Nephron progenitor cell (in vitro differentiated cells): ENCODE measurements around the gene ACOD1.

Experiments
- DNase-seq: peaks from one replicate; pipeline ENCODE4 v3.0.0; 2021
- H3K27ac Mint-ChIP-seq: 2 replicates; pipeline ENCODE4 v1.8.0; 2021; ENCODE audit warnings: mild to moderate bottlenecking, moderate library complexity, mixed read lengths
- H3K27me3 Mint-ChIP-seq: 2 replicates; pipeline ENCODE4 v1.8.0; 2021; ENCODE audit warnings: mild to moderate bottlenecking, low read depth, mixed read lengths; ENCODE audit not compliant: poor library complexity
- H3K36me3 Mint-ChIP-seq: 2 replicates; pipeline ENCODE4 v1.8.0; 2021; ENCODE audit warnings: low read depth, mixed read lengths
- H3K4me1 Mint-ChIP-seq: 2 replicates; pipeline ENCODE4 v1.8.0; 2021; ENCODE audit warnings: mixed read lengths
- H3K4me3 Mint-ChIP-seq: 2 replicates; pipeline ENCODE4 v1.8.0; 2021; ENCODE audit warnings: mild to moderate bottlenecking, moderate library complexity, mixed read lengths
- H3K9me3 Mint-ChIP-seq: 2 replicates; pipeline ENCODE4 v1.8.0; 2021; ENCODE audit warnings: mild to moderate bottlenecking, moderate library complexity, mixed read lengths
- CTCF ChIP-seq: fragments of 200-600 bp; sonication (generic); IDR thresholded peaks from 2 replicates; pipeline ENCODE4 v1.5.0; 2021; ENCODE audit warnings: antibody characterized with exemption

ACOD1 gene

GRCh38 chr13:77001540-77001939, 53.2 kb downstream of the ACOD1 start:
- H3K36me3 Mint-ChIP-seq, result peaks cover 38% of the 10 kb centered on the region

GRCh38 chr13:77001963-77002587, 53.8 kb downstream of the ACOD1 start:
- H3K9me3 Mint-ChIP-seq, result no peaks in the 10 kb centered on the region
- TF ChIP-seq CTCF, result no peak
- peak overlapping the region; percentile 68 for H3K27ac Mint-ChIP-seq
- no peaks in the 10 kb centered on the region for H3K27me3 Mint-ChIP-seq
- H3K4me3 Mint-ChIP-seq, result no peak overlapping the region
- no peak for DNase-seq
- H3K4me1 Mint-ChIP-seq, result peaks cover 5% of the 10 kb centered on the region
- peaks cover 34% of the 10 kb centered on the region for H3K36me3 Mint-ChIP-seq

More at GRCh38 chr13:77001540-77001939, 53.2 kb downstream of the ACOD1 start:
- no peak for TF ChIP-seq CTCF
- no peaks in the 10 kb centered on the region for H3K9me3 Mint-ChIP-seq
- peaks cover 5% of the 10 kb centered on the region for H3K4me1 Mint-ChIP-seq
- H3K4me3 Mint-ChIP-seq, result no peak overlapping the region
- peak overlapping the region; percentile 68 for H3K27ac Mint-ChIP-seq
- no peaks in the 10 kb centered on the region for H3K27me3 Mint-ChIP-seq
- DNase-seq, result no peak

GRCh38 chr13:77002590-77003190, 54.4 kb downstream of the ACOD1 start:
- Mint-ChIP-seq H3K36me3 (peaks cover 32% of the 10 kb centered on the region), H3K27ac (peak overlapping the region; percentile 16), H3K4me3 (no peak overlapping the region), H3K27me3 (no peaks in the 10 kb centered on the region), H3K9me3 (no peaks in the 10 kb centered on the region), H3K4me1 (peaks cover 5% of the 10 kb centered on the region)
- no peak for DNase-seq
- TF ChIP-seq CTCF, result peak; percentile 56
